Measurements from ENCODE around the gene RGS19. TPM values are rescaled to one million over a fixed set of nuclear protein-coding genes. Genes with fewer than 3 reads are reported as not detected.

The RGS19 gene
- total and polyA plus RNA-seq, 7 donors, result 2.0 to 5.7 (median 3.5) TPM

- H3K27ac ChIP-seq, result no peak overlapping the region
- H3K4me3 ChIP-seq, result no peak overlapping the region
- peaks cover 0 to 59% (median 17%) of the 10 kb centered on the region in 3 donors for H3K27me3 ChIP-seq (ENCODE audit: insufficient read depth in 3 of 3, low read length in 2 of 3)
Observed at GRCh38 chr20:64037199-64037497, 42.2 kb downstream of the RGS19 start.

GRCh38 chr20:64036346-64037198 lies 42.7 kb downstream of the RGS19 start:
- Histone ChIP-seq H3K27ac (no peak overlapping the region), H3K9me3 (no peaks in the 10 kb centered on the region), H3K4me3 (no peak overlapping the region), H3K36me3 (ENCODE audit: insufficient read depth in 1 of 2, low read depth in 1 of 2) (peaks cover 0 to 37% of the 10 kb centered on the region in 2 donors), H3K27me3 (ENCODE audit: insufficient read depth in 3 of 3, low read length in 2 of 3) (peaks cover 0 to 53% (median 14%) of the 10 kb centered on the region in 3 donors), H3K4me1 (peaks cover 10% of the 10 kb centered on the region)
- no peak for ATAC-seq
- intact Hi-C loops (cut with DNase I), result loop anchor here in 1 of 2 donors (5.0 kb wide), 1 partner anchor 86 kb away; no protein-coding TSS in a partner anchor
- 60 to 75% (median 61%) methylated on average over 15 to 17 of the region's 17 CpGs for WGBS, 3 donors
- DNase-seq, result no peak
- no peak for TF ChIP-seq CTCF (IDR thresholded peaks at IDR 0.05)

More at GRCh38 chr20:64037199-64037497, 42.2 kb downstream of the RGS19 start:
- Histone ChIP-seq H3K36me3 (ENCODE audit: insufficient read depth in 1 of 2, low read depth in 1 of 2) (peaks cover 0 to 32% of the 10 kb centered on the region in 2 donors), H3K4me1 (peaks cover 10% of the 10 kb centered on the region), H3K9me3 (no peaks in the 10 kb centered on the region)
- DNase-seq (no peak), ATAC-seq (no peak)
- WGBS, 3 donors, result 64 to 68% (median 66%) methylated on average over 3 of the region's 3 CpGs
- TF ChIP-seq CTCF (IDR thresholded peaks at IDR 0.05), result no peak
- intact Hi-C loops (cut with DNase I), result loop anchor here in 1 of 2 donors (5.0 kb wide), 1 partner anchor 85 kb away; no protein-coding TSS in a partner anchor

GRCh38 chr20:64035933-64036345 lies 43.4 kb downstream of the RGS19 start, which contains the start of gene C20orf204:
TSS of gene C20orf204 (plus strand) at chr20:64036182. CDS start at chr20:64036324, 142 bp downstream.
- Histone ChIP-seq H3K36me3 (ENCODE audit: insufficient read depth in 1 of 2, low read depth in 1 of 2) (peaks cover 0 to 44% of the 10 kb centered on the region in 2 donors), H3K27me3 (ENCODE audit: insufficient read depth in 3 of 3, low read length in 2 of 3) (peaks cover 0 to 47% (median 11%) of the 10 kb centered on the region in 3 donors), H3K4me1 (peaks cover 10% of the 10 kb centered on the region), H3K9me3 (no peaks in the 10 kb centered on the region), H3K27ac (no peak within 1 kb of the TSS), H3K4me3 (no peak within 1 kb of the TSS)
- ATAC-seq (no peak), DNase-seq (no peak)
- TF ChIP-seq CTCF (IDR thresholded peaks at IDR 0.05), result no peak
- intact Hi-C loops (cut with DNase I), result loop anchor here in 1 of 2 donors (5.0 kb wide), 1 partner anchor 86 kb away; no protein-coding TSS in a partner anchor
- 73 to 78% (median 78%) methylated on average over 10 of the region's 10 CpGs for WGBS, 3 donors

GRCh38 chr20:64035066-64035932 lies 44.0 kb downstream of the RGS19 start:
- intact Hi-C loops (cut with DNase I), result loop anchor here in 1 of 2 donors (5.0 kb wide), 1 partner anchor 87 kb away; no protein-coding TSS in a partner anchor
- ATAC-seq (no peak), DNase-seq (no peak)
- Histone ChIP-seq H3K27me3 (ENCODE audit: insufficient read depth in 3 of 3, low read length in 2 of 3) (peaks cover 0 to 40% (median 11%) of the 10 kb centered on the region in 3 donors), H3K36me3 (ENCODE audit: insufficient read depth in 1 of 2, low read depth in 1 of 2) (peaks cover 0 to 50% of the 10 kb centered on the region in 2 donors), H3K27ac (no peak overlapping the region), H3K9me3 (no peaks in the 10 kb centered on the region), H3K4me1 (peaks cover 10% of the 10 kb centered on the region), H3K4me3 (no peak overlapping the region)
- WGBS, 3 donors, result 79 to 85% (median 83%) methylated on average over 17 of the region's 17 CpGs
- no peak for TF ChIP-seq CTCF (IDR thresholded peaks at IDR 0.05)
